Parathyroid adenoma (tissue), 2 donors: ENCODE results near the gene RAG1.

ENCODE experiments used
- H2AFZ ChIP-seq: fragments of 300-600 bp; sonication (generic); one replicate; pipeline ENCODE4 v1.7.0; 2017; ENCODE audit warnings: antibody characterized with exemption, mild to moderate bottlenecking
- H3K27ac ChIP-seq: fragments of 300-600 bp; sonication (generic); one replicate; pipeline ENCODE4 v1.7.0; 2017
- H3K27me3 ChIP-seq: fragments of 300-600 bp; sonication (generic); one replicate; pipeline ENCODE4 v1.7.0; 2017; ENCODE audit warnings: low read length; ENCODE audit not compliant: control insufficient read depth, insufficient read depth
- H3K36me3 ChIP-seq: fragments of 300-600 bp; sonication (generic); one replicate; pipeline ENCODE4 v1.7.0; 2017; ENCODE audit warnings: low read length; ENCODE audit not compliant: control insufficient read depth, insufficient read depth
- H3K4me1 ChIP-seq: fragments of 300-600 bp; sonication (generic); one replicate; pipeline ENCODE4 v1.7.0; 2017; ENCODE audit warnings: control low read depth
- H3K4me2 ChIP-seq: fragments of 300-600 bp; sonication (generic); one replicate; pipeline ENCODE4 v1.7.0; 2017; ENCODE audit warnings: low read length
- H3K4me3 ChIP-seq: fragments of 300-600 bp; sonication (generic); one replicate; pipeline ENCODE4 v1.7.0; 2017; ENCODE audit warnings: low read depth, low read length
- H3K79me2 ChIP-seq: fragments of 300-600 bp; sonication (generic); one replicate; pipeline ENCODE4 v1.7.0; 2017; ENCODE audit warnings: control low read depth
- H3K9ac ChIP-seq: fragments of 300-600 bp; sonication (generic); one replicate; pipeline ENCODE4 v1.7.0; 2017; ENCODE audit warnings: mild to moderate bottlenecking
- H3K9me3 ChIP-seq: fragments of 300-600 bp; sonication (generic); one replicate; pipeline ENCODE4 v1.7.0; 2017; ENCODE audit warnings: low read length; ENCODE audit not compliant: control insufficient read depth
- TF ChIP-seq, protein P1 (sequence below): fragments of 300-600 bp; sonication (generic); IDR thresholded peaks from one replicate; pipeline ENCODE4 v1.7.0; 2017; ENCODE audit warnings: antibody characterized with exemption, mild to moderate bottlenecking
- donor health status: primary hyperparathyroidism.

Gene RAG1

GRCh38 chr11:36617543-36618362 lies 49.9 kb downstream of the RAG1 start:
- Histone ChIP-seq H3K79me2 (no peaks in the 10 kb centered on the region), H3K4me3 (no peak overlapping the region), H3K9ac (no peak overlapping the region), H3K4me1 (no peaks in the 10 kb centered on the region), H3K4me2 (no peak overlapping the region), H3K9me3 (no peaks in the 10 kb centered on the region), H3K27ac (no peak overlapping the region), H3K36me3 (no peaks in the 10 kb centered on the region), H2AFZ (no peak overlapping the region), H3K27me3 (no peaks in the 10 kb centered on the region)
- TF ChIP-seq, protein P1, sequence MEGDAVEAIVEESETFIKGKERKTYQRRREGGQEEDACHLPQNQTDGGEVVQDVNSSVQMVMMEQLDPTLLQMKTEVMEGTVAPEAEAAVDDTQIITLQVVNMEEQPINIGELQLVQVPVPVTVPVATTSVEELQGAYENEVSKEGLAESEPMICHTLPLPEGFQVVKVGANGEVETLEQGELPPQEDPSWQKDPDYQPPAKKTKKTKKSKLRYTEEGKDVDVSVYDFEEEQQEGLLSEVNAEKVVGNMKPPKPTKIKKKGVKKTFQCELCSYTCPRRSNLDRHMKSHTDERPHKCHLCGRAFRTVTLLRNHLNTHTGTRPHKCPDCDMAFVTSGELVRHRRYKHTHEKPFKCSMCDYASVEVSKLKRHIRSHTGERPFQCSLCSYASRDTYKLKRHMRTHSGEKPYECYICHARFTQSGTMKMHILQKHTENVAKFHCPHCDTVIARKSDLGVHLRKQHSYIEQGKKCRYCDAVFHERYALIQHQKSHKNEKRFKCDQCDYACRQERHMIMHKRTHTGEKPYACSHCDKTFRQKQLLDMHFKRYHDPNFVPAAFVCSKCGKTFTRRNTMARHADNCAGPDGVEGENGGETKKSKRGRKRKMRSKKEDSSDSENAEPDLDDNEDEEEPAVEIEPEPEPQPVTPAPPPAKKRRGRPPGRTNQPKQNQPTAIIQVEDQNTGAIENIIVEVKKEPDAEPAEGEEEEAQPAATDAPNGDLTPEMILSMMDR = no peak

- H3K9ac ChIP-seq = no peak overlapping the region
- TF ChIP-seq, protein P1 = no peak
- H3K79me2 ChIP-seq = no peaks in the 10 kb centered on the region
- no peaks in the 10 kb centered on the region for H3K36me3 ChIP-seq
- H2AFZ ChIP-seq = no peak overlapping the region
- no peak overlapping the region for H3K4me3 ChIP-seq
- no peak overlapping the region for H3K27ac ChIP-seq
- H3K4me2 ChIP-seq = no peak overlapping the region
- no peaks in the 10 kb centered on the region for H3K9me3 ChIP-seq
- no peaks in the 10 kb centered on the region for H3K27me3 ChIP-seq
- no peaks in the 10 kb centered on the region for H3K4me1 ChIP-seq
Observed at GRCh38 chr11:36618363-36619047, 50.7 kb downstream of the RAG1 start.

DNA sequence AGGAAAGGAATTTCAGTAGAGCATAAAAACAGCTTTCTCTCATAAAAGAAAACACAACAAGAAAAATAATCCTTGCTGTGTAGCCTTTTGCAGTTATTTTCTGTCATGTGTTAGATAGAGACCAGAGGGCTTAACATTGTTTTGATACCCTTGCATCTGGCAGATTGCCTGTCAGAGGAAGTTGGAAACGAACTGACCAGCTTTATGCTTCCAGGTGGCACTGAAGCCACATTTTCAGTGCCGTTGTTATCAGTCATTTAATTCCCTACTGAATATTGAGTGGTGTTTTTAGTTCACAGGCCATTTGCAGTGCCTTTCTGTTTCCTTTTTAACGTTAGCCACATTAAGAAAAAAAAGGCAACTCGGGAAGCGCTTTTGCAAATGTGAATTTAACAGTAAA lies 51.7 kb downstream of the RAG1 start:
- Histone ChIP-seq H3K4me1 (no peaks in the 10 kb centered on the region), H3K27me3 (no peaks in the 10 kb centered on the region), H3K27ac (no peak overlapping the region), H3K4me2 (peak overlapping the region; percentile 31), H3K79me2 (no peaks in the 10 kb centered on the region), H3K9ac (no peak overlapping the region), H3K36me3 (no peaks in the 10 kb centered on the region), H3K9me3 (no peaks in the 10 kb centered on the region), H2AFZ (no peak overlapping the region), H3K4me3 (no peak overlapping the region)
- TF ChIP-seq, protein P1 = no peak

- no peaks in the 10 kb centered on the region for H3K27me3 ChIP-seq
- H3K27ac ChIP-seq = no peak overlapping the region
- H3K4me2 ChIP-seq = no peak overlapping the region
- no peak overlapping the region for H3K4me3 ChIP-seq
- no peak overlapping the region for H2AFZ ChIP-seq
- H3K79me2 ChIP-seq = no peaks in the 10 kb centered on the region
- no peak overlapping the region for H3K9ac ChIP-seq
- H3K36me3 ChIP-seq = no peaks in the 10 kb centered on the region
- no peaks in the 10 kb centered on the region for H3K9me3 ChIP-seq
- no peaks in the 10 kb centered on the region for H3K4me1 ChIP-seq
- TF ChIP-seq, protein P1 = no peak
Observed at GRCh38 chr11:36620246-36620645, 52.4 kb downstream of the RAG1 start.
